ENCODE measurements around the gene TSPAN8.
"Not testable (repeated sequence)": the region's sequence is repeated elsewhere in the genome, so short reads cannot be mapped to it uniquely, and the experiment has no call there.

The TSPAN8 gene

GRCh38 chr12:71164166-71164565, 6.4 kb upstream of the TSPAN8 start:
- DNase-seq, result no peak

DNA sequence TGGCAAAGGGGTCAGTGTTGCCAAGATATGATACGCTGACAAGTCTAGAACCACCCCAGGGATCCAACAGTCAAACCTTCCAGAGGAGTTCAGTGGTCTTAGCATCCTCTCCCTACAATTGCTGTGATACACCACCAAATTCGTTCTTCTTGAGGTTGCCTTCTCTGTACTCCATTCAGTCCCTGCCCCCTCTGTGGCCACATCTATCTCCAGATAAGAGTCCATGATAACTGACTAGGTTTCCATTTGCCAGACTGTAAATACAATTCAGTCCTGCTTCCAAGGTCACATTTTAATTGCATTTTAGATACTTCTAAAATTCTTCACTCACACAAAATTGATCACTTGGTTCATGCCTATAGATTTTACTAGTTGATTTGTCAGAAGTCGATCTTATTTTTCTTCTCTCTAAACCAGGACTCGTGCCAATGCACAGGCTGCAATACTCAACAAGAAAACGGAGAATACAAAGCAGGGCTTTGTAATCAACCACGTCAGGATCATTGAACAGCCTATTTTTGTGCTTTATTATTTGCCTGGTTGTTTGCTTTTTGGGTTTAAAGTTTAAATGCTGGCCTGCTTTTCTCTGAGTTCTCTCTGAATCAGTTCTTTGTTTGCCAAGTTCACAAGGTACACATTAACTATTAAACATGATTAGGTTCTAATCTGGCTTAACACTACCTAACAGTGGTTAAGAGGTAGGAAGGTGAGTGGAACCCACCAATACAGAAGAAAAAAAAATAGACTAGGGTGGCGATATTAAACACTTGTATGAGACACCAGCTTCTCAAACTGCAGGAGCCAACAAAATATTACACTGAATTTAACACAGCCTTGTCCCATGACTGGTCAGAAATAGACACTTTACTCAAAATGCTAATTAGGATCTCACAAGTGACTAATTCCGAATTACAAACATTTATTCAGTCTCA, 5.3 kb upstream of the TSPAN8 start:
- DNase-seq, result no peak

GRCh38 chr12:71161591-71161990, 3.8 kb upstream of the TSPAN8 start:
- no peak for DNase-seq

GRCh38 chr12:71160585-71160984, 2.8 kb upstream of the TSPAN8 start:
- no peak for DNase-seq

GRCh38 chr12:71159878-71160277, 2.1 kb upstream of the TSPAN8 start:
- no peak for DNase-seq

DNA sequence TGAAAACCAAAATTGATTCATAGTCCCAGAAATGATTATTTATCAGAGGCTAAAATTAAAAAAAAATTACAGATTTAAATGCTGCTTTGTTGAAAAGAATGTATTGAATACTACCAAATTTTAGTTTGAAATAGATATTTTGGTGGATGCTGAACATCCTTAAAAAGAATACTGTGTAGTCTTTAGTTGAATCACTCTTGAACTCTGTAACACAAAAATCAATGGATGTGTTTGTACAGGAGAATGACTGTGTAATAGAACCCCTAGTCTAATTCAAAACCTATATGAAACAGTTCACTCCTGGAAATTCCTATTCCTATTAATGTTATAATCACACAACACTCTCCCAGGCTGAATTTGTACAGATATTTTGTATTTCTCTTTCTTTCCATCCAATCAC, 1.5 kb upstream of the TSPAN8 start:
- no peak for DNase-seq

DNA sequence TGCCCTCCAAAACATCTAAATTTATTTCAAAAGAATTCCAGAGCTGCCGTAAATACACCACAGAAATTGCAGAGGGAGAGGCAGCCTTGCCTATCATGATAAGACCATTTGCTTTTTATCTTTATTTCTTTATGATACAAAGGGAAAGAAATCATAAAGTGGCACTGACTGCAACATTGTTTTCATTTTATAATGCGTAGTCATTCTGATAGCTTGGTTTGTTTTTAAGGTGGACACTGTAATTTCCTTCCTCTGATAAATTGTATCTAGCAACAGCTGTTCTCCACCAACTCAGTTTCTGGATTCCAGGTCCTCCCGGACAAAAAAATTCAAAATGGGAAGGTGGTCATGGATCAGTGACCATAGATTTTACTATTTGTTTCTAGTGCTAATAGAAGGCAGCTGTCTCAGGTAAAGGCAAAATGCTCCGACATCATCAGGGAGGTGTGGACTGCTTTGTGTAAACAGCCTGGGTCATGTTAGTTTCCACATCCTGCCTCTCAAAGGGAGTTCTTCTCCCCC, 623 bp upstream of the TSPAN8 start:
- DNase-seq, result no peak

DNA sequence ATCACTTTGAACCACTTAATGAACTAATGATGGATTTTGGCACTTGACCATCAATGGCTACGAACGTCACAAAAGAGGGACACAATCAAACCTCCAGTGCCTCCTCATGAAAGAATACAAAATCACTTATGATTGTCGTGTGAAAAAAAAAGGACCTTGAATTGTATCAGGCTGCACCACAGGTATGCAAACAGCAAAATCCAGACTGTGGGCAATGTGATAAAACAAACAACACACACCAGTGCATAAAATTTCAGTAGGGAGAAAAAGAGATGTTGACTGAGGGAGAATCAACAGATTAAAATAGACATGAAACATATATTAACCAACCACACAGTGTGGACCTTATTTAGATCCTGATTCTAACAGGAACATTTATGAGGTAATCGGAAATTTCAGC, 2.6 kb downstream of the TSPAN8 start:
- no peak for DNase-seq

GRCh38 chr12:71152851-71153250, 4.9 kb downstream of the TSPAN8 start:
- DNase-seq, result no peak

DNA sequence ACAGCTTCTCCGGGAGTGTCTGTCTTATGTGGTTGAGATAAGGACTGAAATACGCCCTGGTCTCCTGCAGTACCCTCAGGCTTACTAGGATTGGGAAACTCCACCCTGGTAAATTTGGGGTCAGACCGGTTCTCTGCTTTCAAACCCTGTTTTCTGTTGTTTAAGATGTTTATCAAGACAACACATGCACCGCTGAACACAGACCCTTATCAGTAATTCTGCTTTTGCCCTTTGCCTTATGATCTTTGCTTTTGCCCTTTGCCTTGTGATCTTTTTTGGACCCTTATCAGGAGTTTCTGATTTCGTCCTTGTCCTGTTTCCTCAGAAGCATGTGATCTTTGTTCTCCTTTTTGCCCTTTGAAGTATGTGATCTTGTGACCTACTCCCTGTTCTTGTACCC, 7.8 kb downstream of the TSPAN8 start:
- DNase-seq, result not testable (repeated sequence)

DNA sequence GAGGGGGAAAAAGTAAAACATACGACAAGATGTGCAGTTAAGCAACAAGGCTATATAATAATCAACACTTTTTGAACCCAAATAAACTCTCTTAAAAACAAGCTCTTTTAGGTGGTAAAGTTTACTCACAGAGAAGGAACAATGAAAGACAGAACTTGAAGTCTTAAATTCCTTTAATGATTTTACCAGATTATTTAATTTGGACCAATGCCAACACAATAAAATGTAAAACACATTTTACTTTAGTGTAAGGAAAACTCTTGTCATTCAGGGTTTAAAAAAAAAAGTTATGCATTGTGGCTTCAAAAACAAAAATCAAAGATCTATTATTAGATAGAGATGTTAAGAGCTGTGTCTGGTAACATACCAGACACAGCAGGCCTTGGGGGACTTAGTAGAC, 13.1 kb downstream of the TSPAN8 start:
- no peak for DNase-seq

DNA sequence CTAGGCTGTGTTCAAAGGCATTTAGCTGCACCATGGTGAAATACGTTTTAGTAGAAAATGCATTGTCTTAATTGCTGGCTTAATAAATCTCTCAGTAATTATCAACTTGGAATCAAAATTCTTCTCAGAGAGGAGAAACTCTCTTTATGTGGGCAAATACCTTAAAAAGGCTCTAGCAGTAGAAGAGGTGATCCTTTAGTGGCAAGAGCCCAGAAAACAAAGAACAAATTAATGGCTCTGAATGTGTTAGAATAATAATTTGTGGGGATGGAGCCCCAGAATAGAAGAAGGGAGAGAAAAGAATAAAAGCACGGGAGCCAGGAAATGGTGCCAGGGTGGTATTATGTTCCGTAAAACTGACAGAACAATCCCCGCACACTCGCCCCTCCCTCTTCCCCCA, 14.8 kb downstream of the TSPAN8 start:
- DNase-seq, result no peak

DNA sequence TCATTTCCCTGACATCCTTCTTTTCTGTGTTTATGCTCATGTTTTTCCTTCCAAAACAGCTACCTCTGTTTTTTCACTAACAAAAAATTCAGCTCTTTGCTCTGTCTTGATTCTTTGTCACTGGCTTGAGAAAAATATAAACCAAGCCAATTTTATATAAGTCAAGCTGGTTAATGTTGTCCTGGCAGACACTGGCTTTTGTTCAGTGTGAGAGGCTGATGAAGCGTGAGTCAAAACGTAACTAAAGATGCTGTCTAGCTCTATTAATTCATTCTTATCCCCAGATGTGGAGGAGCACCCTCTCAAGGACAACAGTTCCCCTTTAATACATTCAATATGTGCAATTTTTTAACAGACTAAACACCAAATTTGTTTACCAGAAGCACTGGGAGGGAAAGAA, 15.8 kb downstream of the TSPAN8 start:
- no peak for DNase-seq

- DNase-seq, result no peak
Observed at GRCh38 chr12:71141378-71141926, 16.3 kb downstream of the TSPAN8 start.

- DNase-seq, result no peak
Observed at GRCh38 chr12:71139153-71139735, 18.6 kb downstream of the TSPAN8 start.

DNA sequence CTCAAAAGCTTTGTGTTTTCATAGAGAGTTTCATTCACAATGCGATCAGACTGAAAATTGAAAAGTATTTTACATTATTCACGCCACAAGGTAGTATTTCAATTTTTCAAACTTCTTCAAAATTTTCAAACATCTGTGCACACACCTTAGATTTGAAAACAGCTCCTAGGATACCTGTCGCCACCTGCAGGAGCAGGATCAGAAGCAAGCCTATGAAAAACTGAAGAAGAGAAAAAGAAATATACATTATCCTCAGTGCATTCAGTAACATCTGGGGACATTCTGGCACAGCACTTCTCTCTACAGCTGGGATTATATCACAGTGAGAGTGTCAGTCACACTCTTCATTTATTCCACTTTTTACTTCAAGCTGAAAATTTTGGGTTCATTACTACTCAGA, 19.8 kb downstream of the TSPAN8 start:
- no peak for DNase-seq

- no peak for DNase-seq
Observed at GRCh38 chr12:71135812-71136176, 22.0 kb downstream of the TSPAN8 start.

DNA sequence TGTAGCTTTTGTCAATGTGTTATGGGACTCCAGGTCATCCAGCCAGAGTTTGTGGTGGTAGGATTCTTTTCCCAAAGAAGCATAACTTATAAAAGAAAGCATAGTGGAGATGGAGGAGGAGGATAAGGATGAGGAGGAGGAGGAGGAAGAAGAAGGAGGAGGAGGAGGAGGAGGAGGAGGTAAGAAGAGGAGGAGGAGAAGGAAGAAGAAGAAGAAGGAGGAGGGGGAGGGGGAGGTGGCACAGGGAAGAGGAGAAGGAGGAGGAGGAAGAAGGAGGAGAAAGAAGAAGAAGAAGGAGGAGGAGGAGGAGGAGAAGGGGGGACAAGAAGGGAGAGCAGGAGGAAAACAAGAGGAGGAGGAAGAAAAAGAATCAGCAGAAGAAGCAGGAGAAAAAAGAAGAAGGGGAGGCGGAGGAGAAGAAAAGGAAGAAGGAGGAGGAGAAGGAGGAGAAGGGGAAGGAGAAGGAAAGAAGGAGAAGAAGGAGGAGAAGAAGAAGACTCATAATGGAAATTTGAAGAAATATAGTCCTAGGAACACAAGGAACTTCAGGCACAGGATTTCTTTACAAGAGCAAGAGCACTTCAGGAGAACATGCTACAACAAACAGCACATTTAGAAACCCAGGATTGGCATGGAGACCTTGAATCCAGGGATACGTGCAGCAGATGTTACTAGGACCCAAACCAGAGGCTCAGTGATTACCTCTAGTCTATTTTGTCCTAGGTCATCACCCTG, 22.6 kb downstream of the TSPAN8 start:
- DNase-seq, result no peak

- no peak for DNase-seq
Observed at GRCh38 chr12:71134405-71134804, 23.4 kb downstream of the TSPAN8 start.

GRCh38 chr12:71130521-71131069, 27.2 kb downstream of the TSPAN8 start:
- no peak for DNase-seq

DNA sequence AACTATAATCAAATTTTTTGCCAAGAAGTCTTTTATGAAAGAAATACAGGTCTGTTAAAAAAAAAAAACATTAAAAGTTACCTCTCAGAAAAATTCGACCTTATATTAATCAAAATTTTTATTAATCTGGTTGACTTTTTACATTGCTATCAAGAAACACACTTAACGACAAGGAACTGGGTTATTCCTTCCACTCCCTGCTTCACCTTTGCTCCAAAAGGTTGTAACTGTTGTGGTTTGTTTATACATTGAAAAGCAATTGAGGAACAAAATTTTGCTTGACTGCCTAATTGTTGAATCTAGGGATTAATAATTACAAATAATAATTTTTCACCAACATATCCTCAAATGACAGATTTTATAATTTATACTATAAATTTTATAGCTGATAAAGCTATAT, 28.4 kb downstream of the TSPAN8 start:
- DNase-seq, result no peak

DNA sequence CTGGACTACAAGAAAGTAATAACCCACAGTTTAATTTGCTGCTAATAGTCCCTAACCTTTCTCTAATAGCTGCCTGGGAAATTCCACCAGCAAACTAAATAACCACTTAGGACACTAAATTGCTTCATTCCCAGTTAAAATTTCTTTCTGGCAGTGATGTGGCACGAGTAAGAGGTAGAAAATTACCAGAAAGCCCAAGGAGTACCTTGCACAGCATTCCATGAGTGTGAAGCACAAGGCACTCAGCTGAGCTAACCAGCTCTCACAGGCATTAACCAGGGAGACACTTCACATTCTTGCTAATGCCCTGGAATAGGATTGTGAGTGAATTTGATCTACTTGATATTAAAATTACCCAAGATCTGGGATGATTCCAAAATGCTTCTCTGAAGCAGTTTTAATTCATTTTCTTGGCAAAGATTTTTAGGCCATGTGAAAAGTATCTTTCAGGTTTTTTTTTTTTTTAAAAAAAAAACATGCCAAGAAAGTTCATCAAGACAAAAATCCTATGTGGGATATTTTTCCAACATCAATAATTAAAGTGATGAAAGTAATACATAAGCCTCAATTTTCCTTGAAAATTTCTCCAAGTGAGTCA, 29.5 kb downstream of the TSPAN8 start:
- no peak for DNase-seq

- no peak for DNase-seq
Observed at GRCh38 chr12:71125949-71126348, 31.9 kb downstream of the TSPAN8 start.

Measured in T-helper 9 cell (primary cell).